GM18499 (cell line): Measurements from ENCODE around the gene ACBD4.

Source experiments
- ATAC-seq: cut with Tn5 transposase; IDR thresholded peaks from one replicate; pipeline ENCODE4 v1.9.1; 2021; ENCODE audit warnings: moderate number of reproducible peaks; ENCODE audit not compliant: insufficient read depth, unreplicated experiment

ACBD4 gene, protein sequence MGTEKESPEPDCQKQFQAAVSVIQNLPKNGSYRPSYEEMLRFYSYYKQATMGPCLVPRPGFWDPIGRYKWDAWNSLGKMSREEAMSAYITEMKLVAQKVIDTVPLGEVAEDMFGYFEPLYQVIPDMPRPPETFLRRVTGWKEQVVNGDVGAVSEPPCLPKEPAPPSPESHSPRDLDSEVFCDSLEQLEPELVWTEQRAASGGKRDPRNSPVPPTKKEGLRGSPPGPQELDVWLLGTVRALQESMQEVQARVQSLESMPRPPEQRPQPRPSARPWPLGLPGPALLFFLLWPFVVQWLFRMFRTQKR

GRCh38 chr17:45135192-45135977 lies at the start of gene ACBD4:
Gene ACBD4 (plus strand): TSS chr17:45135687. CDS start chr17:45136145, 458 bp downstream.
- ATAC-seq = peak; percentile 79

DNA sequence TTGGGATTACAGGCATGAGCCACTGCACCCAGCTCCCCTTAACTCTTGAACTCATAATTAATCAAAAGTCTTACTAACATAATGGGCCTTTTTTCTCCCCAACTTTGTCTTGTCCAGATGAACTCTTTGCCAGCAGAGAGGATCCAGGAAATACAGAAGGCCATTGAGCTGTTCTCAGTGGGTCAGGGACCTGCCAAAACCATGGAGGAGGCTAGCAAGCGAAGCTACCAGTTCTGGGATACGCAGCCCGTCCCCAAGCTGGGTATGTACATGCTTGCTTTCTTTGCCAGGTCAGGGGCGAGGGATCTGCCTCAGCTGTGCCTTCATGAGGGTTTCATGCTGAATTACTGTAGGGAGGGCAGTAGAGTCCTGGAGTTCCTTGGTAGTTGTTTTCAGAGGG lies 49.1 kb upstream of the ACBD4 start:
- ATAC-seq = no peak

GRCh38 chr17:45086865-45087503 lies 48.5 kb upstream of the ACBD4 start:
- no peak for ATAC-seq

- no peak for ATAC-seq
Measured at GRCh38 chr17:45087504-45087975, 47.9 kb upstream of the ACBD4 start.

DNA sequence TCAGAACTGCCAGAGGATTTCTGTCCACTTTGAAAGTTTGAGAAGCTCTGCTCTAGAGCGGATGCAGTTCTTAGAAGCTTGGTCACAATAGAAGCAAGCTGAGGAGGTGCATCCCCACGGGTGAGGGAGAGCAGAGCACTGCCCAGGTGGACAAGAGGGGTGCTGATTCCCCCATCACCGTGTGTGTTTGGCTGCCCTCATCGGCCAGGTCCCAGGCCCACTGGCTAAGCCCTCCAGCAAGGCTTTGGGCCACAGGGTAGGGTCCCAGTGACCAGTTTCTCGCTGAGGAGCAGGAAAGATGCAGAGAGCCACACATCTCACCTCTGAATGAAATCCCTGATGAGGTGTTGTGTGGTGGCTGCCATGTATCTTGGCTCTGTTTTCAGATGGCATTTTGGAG lies 47.5 kb upstream of the ACBD4 start:
- no peak for ATAC-seq

GRCh38 chr17:45088741-45089140 lies 46.7 kb upstream of the ACBD4 start:
- ATAC-seq = no peak

- no peak for ATAC-seq
Measured at GRCh38 chr17:45090711-45091110, 44.8 kb upstream of the ACBD4 start.

- ATAC-seq = no peak
Measured at GRCh38 chr17:45091778-45092425, 43.6 kb upstream of the ACBD4 start.

GRCh38 chr17:45092911-45093430 lies 42.5 kb upstream of the ACBD4 start:
- ATAC-seq = no peak

GRCh38 chr17:45093444-45094110 lies 41.9 kb upstream of the ACBD4 start:
- no peak for ATAC-seq

- no peak for ATAC-seq
Measured at GRCh38 chr17:45096141-45096540, 39.3 kb upstream of the ACBD4 start.

GRCh38 chr17:45096926-45097325 lies 38.6 kb upstream of the ACBD4 start:
- ATAC-seq = no peak

- ATAC-seq = no peak
Measured at GRCh38 chr17:45098081-45098868, 37.2 kb upstream of the ACBD4 start.

DNA sequence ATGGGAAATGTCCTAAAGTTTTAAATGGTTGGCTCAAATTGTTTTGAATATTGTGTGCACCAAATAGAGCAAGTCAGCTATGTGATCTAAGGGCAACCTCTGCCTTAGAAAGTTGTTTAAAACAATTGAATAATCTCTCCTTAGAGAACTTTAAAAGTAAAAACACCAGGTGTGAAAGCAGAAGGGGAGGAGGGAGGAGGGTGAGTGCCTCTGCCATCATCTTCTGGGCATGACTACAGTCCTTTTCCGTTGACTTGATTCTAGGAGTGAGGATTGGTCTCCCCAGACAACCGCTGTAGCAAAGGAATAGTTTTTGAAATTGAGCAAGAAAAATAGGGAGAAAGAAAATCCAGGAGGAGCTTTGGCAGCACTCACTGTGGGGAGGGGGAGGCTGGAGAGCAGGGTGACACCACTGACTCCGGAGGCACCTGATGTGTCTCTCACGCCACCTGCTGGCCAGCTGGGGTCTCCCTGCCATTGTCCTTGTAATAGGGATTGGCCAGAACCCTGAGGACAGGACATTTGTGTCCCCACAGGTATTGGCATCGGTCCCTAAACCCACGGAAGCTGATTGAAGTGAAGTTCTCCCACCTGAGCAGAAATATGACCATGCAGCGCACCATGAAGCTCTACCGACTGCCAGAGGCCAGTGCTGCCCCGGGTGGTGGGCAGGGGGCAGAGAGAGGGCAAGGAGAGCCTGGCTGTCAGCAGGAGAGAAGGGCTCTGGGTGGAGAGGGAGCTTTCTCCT lies 36.4 kb upstream of the ACBD4 start:
- no peak for ATAC-seq

DNA sequence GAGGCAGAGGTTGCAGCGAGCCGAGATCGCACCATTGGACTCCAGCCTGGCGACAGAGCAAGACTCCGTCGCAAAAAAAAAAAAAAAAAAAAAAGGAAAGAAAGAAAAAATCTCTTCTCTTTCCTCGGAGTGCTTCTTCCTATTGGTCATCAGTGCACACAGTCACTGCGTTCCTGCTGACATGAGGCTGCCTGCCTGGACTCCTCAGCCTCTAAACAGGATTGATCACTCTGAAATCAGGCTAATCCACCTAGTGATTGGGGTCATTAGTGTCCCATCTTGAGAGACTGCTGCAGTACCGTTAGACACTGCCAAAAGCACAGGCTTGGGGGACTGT lies 34.0 kb upstream of the ACBD4 start:
- ATAC-seq = no peak

DNA sequence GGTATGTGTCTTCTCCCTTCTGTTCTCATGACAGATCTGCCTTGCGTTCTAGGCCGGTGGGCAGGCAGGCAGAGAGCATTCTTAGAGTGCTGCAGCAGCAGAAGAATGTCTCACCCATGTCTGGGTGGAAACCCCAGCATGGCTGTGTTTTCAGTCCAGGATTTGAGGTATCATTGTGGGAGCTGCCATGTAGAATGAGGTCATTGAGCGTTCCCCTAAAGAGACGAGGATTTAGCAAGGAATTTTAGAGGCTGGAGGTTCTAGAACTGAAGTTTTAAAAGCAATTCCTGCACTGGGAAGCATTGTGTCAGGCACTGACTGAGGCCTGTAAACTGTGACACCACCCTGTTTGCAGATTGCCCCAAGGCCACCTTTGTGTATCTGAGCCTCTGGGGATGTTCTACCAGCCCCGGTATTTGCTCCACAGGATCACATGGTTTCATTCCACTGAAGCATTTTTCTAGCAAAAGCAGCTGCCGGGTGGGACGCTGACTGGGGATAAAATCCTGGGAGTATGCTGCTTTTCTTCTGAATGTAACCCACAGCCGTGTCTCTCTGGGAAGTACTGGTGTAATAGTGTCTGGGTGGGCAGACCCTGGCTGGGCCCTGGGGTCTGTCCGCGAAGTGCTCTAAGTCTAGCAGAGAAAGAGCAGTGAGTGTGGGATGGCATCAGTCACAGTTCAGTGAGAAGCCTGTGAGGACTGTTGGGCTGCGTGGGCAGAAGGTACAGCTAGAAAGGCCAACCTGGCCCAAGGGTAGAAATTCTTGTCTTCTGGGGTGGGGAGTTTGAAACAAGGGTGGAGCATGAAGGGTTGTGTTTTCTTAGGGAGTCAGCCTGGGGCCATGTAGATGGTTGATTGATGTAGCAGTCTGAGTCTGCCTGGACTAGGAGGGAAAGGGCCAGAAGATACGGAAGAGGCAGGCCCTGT lies 33.3 kb upstream of the ACBD4 start:
- ATAC-seq = no peak

GRCh38 chr17:45102856-45103255 lies 32.6 kb upstream of the ACBD4 start:
- ATAC-seq = no peak
